ENCODE results near the gene MAP2.

MAP2 gene

DNA sequence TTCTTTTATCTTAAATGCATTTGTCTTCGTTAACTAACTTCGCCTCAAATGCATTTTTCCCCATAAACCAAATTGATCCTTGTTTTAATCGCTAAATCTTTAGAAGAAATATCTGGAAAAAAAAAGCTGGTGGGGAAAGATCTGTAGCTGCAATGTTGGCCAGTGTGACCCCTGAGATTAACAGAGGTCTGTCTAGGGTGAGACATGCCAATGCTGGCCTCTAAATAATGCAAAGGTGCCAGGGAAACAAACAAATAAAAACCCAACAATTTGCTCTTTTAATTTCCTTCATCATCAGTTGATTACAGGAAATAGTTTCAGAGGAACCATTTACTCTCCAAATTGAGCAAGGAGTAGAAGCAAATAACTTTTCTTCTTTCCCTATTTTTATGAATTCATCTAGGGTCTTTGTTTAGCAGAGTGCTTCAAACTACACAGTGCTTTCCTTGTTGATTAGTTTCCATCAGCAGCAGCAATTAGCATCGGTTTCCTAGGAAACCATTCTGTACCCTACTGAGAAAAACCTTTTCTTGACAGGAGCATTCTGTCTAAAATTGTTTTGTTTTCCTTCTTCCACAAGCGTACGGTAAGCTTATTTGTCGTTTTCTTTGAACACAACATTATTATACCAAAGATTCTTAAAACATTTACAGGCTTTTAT lies 247.3 kb downstream of the MAP2 start:
- no peak for DNase-seq

DNA sequence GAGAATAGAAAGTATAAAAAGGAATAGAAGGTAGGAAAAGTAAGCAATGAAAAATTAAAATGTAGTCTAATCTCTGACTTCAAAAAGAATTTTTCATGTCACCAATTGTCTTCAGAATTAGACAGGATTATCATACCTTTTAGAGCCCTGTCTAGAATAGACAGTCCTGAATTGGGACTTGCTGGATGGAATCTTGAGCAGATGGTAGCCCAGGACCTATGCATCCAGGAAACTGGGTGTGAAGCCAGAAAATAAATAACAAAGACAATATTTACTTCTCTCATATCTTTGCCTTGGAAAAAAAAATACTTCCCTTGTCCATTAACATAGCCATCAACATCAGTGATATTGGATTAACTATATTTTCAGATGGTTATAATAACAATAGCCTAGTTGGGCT lies 250.0 kb downstream of the MAP2 start:
- DNase-seq = no peak

- DNase-seq = no peak
These were observed 256.7 kb downstream of the MAP2 start for GRCh38 chr2:209680596-209680995.

- no peak for DNase-seq
These were observed 257.4 kb downstream of the MAP2 start for GRCh38 chr2:209681201-209681735.

DNA sequence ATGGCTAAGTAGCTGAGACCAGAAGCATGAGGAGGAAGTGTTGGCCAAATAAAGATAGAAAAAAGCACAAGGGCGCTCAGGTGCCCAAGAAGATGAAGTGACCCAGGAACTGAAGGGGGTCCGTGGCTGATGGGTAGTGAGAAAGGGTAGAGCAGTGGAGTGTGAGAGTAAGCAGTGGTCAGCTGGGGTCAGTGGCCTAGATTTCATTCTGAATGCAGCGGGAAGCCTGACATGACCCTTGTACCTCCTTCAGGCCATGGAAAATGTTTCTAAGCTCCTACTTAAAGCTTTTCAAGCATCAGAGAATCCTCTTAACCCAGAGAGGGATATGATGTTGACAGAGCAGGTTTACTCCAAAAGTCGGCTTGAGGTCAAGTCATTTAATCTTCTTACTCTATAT lies 258.8 kb downstream of the MAP2 start:
- DNase-seq = no peak

DNA sequence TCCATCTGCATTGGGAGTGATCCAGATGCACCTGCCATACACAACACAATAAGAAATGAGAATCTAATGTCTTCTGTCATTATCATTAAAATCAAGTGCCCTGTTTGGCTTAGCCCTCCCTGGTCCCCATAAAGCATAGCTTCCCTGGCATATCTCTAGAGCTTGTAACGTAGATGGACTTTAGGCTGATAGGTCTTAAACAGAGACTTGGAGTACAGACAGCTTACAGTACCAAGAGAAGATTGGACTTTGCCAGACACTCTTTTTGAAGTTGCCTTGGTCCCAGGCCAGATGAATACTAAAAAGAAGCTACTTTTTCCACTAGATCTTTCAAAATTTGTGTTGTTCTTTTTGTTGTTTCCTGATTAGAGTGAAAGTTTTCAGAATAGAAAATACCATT lies 261.5 kb downstream of the MAP2 start:
- DNase-seq = no peak

GRCh38 chr2:209685963-209686362 lies 262.1 kb downstream of the MAP2 start:
- DNase-seq = no peak

DNA sequence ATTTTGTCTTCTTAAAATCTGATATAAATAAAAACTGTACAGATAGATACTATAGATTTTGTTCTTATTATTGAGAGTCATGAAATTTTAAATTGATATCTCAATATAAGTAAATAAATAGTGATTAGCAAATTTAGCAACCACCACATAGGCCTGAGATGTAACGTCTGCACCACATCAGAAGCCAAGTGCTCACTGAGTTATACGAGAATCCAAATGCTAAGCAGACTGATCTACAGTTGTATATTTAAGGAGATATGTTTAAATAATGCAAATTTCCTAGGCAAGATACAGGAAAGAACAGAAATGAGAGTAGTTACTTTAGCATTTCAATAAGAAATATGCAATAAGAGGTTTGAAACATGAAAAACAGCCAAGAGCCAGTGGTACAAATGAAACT lies 262.6 kb downstream of the MAP2 start:
- no peak for DNase-seq

GRCh38 chr2:209687323-209687969 lies 263.6 kb downstream of the MAP2 start:
- no peak for DNase-seq

DNA sequence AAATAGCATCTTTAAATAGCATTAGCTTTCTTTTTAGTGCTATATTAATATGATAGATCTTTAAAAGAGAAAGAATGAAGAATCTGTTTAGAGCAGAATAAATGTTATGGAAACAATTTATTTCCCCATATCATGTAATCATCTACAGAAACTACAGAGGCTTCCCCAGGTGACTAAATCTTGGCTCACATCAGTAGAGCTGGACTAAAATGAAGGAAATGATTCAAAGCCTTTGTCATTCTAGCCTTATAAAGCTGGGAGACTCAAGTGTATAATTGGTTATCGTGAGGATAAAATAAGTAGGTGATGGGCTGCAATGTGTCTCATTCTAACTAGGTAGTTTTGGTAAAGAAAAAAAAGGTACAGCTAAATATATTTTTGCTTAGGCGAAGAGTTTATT lies 264.5 kb downstream of the MAP2 start:
- DNase-seq = no peak

DNA sequence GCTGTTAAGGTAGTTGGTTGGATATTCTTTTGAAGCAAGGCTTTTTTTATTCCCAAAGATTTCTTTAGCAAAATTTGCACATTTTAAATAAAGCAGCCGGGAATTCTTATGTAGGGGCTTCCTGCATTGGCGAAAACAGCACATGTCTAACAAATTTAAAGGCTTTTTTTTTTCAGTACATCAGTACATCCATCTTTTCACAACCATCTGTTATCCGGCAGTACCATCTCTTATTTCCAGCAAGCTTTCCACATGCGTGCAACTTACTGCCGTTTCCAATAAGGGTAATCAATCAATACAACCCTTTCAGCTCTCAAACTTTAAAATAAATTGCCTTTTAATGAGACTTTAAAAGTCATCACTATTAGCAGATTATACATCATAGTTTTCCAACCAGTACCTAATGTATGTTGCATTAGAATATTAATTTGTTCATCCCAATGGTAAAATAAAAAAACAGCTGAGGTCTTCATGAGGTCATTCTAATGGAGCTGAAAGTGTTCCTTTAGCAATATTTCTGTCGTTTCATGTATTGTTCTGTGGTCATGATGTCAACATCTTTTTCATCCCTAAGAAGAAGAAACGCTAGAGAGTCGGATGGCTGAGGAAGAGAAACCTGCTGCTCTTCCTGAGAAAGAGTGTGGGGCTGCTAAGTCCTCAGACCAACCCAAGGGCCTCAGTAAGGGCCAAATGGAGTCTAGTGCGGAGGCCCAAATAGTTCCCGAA lies 266.3 kb downstream of the MAP2 start:
- DNase-seq = no peak

DNA sequence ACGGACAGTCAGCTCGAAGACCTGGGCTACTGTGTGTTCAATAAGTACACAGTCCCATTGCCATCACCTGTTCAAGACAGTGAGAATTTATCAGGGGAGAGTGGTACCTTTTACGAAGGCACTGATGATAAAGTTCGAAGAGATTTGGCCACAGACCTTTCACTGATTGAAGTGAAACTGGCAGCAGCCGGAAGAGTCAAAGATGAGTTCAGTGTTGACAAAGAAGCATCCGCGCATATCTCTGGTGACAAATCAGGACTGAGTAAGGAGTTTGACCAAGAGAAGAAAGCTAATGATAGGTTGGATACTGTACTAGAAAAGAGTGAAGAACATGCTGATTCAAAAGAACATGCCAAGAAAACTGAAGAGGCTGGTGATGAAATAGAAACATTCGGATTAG lies 270.9 kb downstream of the MAP2 start:
- no peak for DNase-seq

DNA sequence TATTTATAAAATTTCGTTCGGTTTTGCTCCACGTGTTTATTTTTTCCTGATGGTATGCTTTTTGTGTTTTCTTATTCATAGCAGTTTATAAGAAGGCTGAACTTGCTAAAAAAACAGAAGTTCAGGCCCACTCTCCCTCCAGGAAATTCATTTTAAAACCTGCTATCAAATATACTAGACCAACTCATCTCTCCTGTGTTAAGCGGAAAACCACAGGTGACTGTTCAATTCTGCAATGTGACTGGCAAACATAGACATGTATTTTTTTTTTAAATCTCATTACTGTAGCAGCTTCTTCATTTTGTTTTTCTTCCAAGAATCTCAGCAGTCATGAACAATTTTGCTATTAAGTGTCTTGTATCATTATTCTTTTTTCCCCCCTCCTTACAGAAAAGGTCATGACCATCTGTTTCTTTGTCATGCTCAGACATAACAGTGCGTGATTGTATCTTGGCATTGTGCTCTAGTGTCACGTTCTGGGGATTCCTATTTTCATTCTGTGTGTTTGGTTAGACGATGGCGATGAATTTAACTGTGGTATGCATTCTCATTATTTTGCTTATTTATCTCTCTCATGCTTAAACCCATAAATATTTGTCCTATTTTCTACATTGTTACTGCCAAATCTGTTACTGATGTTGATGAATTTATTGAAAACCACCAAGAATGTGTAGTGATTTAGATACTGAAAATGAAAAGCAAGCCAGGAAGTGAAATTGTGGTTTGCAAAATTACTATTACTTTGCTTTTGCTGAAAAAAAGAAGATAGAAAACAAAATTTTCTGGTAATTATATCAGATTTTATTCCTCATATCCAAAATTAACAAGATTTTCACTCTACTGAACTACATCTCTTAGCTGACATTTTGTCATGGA lies 273.2 kb downstream of the MAP2 start:
- DNase-seq = no peak

- no peak for DNase-seq
These were observed 278.9 kb downstream of the MAP2 start for GRCh38 chr2:209702775-209703174.

GRCh38 chr2:209713219-209713618 lies 289.4 kb downstream of the MAP2 start:
- DNase-seq = no peak

DNA sequence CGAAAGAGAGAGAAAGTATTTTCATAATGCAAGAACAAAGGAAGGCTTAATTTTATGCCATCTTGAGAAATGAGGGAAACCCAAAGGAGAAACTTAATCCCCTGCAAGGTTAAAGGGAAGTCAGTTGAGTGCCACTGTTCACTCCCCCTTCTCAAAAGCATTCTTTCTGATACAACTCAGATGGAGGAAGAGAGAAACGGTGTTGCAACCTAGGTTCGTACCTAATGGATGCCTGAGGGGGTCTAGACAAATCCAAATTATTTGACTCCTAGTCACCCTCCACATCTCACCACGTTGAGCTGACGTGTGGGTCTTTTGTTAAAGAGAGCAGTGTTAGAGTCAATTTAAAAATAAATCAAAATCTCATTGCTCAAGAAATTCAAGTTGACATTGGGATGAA lies 295.2 kb downstream of the MAP2 start:
- DNase-seq = no peak

DNA sequence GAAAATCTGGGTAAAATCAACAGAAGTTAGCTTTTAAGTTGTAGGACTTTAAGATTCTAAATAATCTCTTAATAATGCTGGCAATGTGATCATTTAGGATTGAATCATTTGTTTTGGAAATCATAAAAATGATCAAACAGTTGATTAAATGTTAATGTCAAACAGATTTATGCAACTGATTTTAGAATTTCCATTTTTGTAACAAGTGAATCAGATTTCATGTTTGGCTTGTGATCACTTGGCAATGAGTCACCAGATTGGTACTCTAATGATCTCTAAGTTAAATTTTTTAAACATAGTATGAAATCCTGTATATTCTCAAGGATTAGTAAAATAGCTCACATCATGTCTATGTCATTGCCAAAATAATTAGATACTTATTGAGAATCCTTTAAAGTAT lies 297.6 kb downstream of the MAP2 start:
- no peak for DNase-seq

DNA sequence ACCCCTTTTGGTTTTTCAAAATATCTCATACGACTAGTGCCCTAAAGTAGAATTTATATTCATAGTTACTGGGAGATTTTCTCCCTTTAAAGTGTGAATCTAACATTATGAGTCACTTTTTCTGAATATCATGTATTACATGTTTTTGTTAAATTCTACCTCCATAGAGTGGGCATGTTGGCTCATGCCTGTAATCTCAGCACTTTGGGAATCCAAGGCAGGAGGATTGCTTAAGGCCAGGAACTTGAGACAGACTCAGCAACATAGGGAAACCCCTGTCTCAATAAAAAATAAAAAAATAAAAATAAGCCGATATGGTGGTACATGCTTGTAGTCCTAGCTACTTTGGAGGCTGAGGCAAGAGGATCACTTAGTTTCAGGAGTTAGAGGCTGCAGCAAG lies 302.5 kb downstream of the MAP2 start:
- DNase-seq = no peak

- DNase-seq = no peak
These were observed 303.2 kb downstream of the MAP2 start for GRCh38 chr2:209727077-209727476.

- no peak for DNase-seq
These were observed 311.0 kb downstream of the MAP2 start for GRCh38 chr2:209734805-209735204.

DNA sequence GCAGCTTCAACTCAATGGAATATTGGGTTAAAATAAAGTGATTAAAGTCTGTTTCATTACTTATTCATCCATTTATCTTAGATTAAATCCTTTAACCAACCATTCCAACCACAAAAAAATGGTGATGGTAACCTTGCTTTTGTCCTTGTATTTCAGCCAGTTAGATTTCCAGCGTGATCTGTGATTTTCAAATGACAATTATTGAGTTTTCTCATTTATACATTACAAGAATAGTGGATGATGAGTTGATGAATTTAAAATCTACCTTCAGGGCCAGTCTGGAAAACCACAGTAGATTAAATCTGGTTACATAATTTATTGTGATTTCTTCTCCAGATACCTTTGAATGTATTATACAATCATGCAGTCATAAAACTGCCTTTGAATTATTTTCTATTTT lies 318.1 kb downstream of the MAP2 start:
- DNase-seq = no peak

DNA sequence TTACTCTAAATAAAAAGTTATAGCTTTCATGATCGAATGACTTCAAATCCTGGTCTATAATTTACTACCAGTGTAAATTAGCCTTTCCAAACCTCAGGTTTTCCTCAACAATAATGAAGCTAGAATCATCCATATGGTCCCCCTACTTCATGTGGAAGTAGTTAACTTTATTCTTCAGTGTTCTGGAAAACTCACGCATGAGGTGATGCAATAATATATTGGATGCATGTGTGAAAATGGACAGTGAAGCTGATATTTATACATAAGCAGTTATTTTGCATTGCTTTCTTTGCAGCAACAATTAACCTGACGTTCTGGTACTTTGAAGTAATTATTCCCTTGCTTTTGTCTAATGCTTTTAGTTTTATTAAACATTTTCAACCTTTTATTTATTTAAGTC lies 329.2 kb downstream of the MAP2 start:
- DNase-seq = no peak

- DNase-seq = no peak
These were observed 333.3 kb downstream of the MAP2 start for GRCh38 chr2:209757163-209757562.
